GM18526 (cell line): ENCODE results near the gene DNALI1.
A peak's percentile ranks its signal among the peaks of the same experiment; 100 is the strongest.

Experiments
- POLR2A ChIP-seq: IDR thresholded peaks from 3 replicates; pipeline ENCODE4 v1.6.1; 2011; ENCODE audit not compliant: insufficient read length; ENCODE audit errors: extremely low read depth

DNALI1 gene

DNA sequence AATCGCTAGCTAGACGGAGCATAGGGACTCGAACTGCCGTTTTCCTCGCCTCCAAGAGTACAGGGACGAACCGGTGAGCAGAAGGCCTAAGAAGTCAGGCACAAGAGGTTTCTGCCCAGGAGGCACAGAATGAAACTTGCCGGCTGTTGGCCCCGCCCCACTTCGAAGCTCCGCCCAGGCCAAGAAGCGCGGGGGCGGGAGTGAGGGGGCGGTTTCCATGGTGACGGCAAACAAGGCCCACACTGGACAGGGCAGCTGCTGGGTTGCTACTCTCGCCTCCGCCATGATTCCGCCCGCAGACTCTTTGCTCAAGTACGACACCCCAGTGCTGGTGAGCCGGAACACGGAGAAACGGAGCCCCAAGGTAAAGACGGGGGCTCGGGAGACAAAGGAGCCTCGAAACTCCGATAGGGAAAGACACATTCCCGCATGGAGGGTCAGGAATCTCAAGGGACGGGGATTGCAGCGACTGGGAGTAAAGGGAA is at the start of gene DNALI1:
Gene DNALI1, plus strand, starts transcription at position 229 of the 485 bp plus-strand sequence. Its CDS starts 55 bp downstream, at position 284.
- TF ChIP-seq POLR2A: no peak

DNA sequence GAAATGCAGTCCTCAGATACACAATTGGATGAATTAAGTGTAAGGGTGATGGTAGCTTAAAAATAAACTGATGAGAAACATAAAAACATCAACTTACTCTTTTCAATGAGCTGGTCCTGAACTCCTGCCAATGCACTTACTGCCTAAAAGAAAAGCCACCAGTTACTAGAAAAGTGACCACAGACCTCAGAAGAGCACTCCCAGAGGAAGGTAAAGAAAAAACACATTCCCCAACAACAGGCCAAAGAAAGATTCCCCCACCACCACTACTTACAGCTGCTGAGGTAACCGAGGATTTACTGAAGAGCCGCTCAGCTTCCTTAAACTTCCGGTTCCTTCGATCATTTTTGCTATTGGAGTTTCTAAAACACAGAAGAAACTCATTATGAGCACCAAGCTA is 47.6 kb upstream of the DNALI1 start:
- TF ChIP-seq POLR2A: no peak

DNA sequence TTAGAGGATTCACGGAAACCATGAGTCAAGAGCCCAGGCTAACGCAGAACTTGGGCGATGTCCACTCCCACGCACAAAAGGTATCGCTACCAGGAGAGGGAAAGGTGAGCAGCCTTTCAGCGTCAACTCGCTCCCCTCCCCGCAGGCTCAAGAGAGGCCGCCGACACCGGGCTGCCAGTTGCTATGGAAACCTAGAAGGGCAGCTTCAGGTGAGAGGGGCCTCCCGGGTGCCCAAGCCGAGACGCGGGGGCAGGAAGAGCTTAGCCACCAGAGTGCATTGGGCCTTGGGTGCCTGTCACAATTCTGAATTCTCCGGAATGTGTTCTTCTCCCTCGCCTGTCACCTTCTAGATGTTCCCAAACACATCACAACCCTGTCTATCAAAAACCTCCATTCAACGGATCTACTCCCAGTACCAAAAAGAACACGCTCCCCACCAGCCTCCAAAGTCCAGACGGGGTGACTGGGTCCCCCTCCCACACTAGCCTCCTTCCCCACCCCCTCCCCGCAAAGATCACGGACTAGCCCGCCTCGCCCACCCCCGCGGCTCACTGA is 42.9 kb upstream of the DNALI1 start:
- TF ChIP-seq POLR2A: no peak

DNA sequence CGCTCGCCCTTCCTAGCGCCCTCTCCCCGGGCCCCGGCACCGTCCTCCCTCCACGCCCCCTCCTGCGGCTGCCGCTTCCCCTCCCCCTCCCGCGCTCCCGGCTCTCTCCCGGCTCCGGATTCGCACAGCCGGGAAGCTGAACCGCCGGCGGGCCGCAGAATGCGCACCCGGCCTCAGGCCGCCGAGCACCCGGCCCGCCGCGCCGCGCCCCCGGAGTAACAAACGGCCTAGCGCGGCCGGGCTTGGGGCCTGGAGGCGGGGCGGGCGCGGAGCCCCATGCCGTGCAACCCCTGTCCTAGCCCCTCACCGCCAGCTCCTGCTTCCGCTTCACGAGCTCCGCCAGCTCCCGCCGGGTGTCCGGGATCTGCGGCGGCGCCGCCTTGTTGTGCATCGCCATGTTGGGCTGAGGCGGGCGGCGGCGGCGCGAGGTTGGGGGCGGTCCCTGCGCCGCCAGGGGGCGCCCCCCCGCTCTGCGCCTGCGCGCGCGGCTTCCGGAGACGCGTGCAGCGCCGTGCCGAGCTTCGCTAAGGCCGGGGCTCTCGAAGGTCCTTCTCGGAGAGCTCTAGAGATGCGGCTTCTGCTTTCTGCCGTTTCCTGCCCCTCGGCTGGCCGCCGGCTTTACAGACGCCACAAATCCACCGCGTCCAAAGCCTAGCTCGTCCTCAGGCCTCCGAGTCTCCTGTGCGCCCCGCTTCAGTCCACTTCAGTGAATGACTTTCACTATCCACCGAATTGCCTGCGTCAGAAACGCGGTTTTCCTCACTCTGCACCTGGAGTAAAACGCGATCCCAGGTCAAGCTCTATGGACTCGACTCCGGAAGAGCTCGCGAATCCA is 42.2 kb upstream of the DNALI1 start, which contains the start of gene MEAF6:
Gene MEAF6, minus strand, starts transcription at position 417 of the 835 bp plus-strand sequence. Its CDS starts 20 bp downstream, at position 397.
- TF ChIP-seq POLR2A: peak; percentile 89

DNA sequence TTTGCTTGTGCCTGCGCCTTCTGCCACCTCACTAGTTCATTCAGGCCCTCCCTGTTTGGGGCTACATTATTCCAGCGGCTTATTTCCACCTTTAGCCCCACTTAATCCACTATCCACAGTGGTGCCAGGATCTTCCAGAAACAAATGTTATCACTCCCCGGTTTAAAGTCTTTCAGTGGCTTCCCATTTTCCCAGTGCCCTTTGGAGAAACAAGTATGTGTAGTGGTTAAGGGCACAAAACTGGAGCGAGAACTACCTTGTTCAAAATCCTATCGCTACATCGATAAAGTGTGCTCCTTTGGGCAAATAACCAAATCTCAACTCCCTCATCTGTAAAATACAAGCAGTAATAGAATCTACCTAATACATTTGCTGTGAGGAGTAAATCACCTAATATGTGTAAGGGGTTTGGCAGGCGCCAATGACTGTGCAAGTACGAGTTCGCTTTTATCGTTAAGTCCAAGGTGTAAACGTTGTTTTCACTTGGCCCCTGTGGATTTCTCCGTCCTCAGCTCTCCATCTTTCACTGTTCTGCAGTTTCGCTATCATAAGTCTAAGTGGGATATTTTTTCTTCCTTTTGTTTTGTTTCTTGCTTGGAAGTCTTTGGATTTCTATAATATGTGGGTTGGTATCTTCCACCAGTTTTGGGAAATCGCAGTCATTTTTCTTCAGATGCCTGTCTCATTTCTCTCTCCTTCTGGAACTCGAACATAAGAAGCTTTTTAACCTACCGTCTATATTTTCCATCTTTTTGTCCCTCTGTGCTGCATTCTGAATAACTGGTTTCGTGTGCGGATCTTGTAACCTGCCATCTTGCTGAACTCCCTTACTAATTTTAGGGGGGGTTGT is 41.3 kb upstream of the DNALI1 start:
- no peak for TF ChIP-seq POLR2A

DNA sequence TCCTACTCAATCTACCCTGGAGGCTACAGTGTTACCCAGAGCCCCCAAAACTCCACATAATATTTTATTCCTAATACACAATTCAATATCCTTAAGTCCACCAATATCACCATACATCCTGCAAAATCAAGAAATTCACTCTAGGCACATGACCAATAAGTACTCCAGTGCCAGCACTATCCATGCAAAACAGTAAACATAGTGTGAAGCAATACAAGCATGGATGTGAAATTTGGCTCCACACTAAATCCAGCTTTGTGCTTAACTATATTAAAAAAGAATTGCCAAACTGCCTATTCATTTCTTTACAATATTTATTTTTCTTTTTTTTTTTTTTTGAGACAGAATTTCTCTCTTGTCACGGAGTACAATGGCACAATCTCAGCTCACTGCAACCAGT is 39.2 kb upstream of the DNALI1 start:
- no peak for TF ChIP-seq POLR2A

DNA sequence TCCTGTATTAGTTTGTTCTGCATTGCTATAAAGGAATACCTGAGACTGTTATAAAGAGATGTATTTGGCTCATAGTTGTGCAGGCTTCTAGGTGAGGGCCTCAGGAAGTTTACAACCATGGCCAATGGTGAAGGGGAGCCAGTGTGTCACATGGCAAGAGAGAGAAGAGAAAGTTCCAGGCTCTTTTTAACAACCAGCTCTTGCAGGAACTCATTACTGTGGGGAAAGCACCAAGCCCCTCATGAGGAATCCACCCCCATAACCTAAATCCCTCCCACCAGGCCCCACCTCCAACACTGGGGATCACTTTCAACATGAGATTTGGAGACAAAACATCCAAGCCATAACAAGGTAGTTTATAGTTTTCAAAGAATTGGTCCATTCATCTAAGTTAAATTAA is 37.1 kb upstream of the DNALI1 start:
- TF ChIP-seq POLR2A: no peak

DNA sequence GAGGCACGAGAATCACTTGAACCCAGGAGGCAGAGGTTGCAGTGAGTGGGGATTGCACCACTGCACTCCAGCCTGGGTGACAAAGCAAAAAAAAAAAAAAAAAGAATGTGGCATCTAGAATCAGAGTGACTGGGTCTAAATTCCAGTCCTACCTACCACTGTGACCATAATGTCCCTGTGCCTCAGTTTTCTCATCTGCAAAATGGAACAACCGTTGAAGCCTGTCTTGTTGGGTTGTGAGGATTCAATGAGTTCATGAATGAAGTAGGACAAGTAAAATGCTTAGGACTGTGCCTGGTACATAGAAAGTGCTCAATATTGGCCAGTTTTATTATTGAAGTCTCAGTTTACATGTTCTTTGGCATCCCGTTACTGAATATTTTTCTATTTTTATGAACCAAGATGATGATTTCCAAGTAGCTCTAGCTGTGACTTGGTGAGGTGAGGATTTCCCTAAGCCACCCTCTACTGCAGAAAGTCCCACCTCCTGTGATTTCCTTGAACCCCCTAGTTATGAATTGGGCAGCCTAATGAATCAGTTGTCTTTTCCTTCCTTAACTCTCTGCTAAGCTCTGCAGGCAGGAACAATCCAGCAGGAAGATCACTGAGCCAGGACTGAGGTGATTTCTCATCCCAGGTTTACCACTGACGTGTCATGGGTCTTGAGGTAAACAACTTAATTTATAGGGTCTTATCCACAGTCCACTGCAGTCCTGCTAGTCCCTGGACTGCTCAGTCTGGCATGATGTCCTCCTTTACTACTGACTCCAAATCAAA is 23.2 kb upstream of the DNALI1 start:
- no peak for TF ChIP-seq POLR2A

DNA sequence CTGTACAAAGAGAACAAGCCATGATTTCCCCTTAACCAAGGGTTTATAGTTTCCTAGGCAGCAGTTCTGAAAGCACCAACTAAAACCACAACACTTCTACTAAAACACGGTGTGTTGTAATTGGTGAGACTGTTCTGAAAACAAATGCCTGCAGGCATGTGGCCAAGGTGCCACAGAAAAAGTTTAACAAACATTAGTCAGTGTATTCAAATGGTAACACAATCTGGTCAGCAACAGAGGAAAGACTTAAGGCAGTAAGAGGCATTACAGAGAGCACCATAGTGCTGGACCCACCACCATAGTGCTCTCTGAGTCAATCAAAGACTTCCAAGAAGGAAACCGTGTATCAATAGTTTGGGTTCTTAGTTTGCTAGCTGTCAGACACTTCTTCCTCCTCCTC is 19.4 kb upstream of the DNALI1 start:
- no peak for TF ChIP-seq POLR2A

DNA sequence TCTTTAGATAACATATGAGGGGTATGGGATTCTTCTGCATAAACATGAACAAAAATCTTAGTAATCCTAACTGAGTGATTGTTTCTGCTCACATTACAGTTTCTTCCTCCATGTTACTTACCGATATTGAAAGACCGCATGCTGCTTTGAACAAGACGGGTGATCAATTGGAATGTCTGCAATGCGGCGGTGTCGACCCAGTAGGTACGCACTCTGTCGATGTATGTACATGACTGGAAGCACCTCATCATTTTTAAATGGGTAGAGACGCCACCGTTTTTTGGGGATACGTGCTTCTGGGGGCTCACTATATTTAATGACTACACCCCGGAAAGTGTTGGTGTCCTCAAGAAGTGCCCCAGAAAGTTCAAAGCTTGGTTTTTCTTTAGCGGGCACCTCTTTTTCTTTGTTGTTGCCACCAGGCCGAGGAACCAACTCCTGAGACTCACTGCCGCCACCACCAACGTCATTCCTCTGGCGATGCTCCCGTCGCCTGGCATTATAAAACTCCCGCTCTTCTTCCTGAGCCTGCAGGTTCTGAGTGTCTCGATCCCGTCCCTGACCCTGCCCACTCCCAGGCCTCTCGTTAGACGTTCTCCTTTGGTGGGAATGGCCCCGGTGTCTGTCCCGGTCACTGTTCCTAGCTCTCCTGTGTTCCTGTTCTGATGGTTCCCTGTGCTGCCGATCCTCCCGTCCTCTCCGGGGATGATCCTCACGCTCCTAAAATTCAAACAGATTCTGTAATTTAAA is 16.5 kb upstream of the DNALI1 start:
- no peak for TF ChIP-seq POLR2A

DNA sequence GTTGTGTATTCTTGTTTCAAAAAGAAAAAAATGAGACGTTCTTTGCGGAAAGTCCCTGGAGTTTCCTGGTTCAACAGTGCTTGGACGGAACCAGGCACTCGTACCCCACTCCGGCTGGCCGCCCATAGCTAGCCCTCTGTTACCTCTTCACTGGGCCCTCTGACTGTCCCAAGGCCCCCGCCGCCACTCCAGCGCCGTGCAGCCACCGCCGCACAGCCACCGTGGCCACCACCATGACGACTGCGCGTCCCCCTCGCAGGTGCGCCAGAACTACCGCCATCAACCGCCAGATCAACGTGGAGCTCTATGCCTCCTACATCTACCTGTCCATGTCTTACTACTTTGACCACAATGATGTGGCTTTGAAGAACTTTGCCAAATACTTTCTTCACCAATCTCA is 12.2 kb upstream of the DNALI1 start:
- TF ChIP-seq POLR2A: no peak

DNA sequence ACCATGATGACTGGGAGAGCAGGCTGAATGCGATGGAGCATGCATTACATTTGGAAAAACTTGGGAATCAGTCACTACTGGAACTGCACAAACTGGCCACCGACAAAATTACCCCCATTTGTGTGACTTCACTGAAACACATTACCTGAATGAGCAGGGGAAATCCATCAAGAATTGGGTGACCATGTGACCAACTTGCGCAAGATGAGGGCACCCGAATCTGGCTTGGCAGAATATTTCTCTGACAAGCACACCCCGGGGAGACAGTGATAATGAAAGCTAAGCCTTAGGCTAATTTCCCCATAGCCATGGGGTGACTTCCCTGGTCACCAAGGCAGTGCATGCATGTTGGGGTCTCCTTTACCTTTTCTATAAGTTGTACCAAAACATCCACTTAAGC is 11.7 kb upstream of the DNALI1 start:
- TF ChIP-seq POLR2A: no peak

DNA sequence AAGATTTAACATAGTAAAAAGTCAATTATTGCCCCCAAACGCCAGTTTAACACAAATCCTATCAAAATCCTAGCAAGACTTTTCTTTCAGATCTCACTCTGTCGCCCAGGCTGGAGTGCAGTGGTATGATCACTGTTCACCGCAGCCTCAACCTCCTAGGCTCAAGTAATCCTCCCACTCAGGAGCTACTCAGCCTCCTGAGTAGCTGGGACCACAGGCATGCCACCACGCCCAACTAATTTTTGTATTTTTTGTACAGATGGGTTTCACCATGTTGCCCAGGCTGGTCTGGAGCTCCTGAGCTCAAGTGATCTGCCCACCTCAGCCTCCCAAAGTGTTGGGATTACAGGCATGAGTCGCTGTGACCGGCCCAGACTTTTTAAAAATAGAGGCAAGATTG is 7.4 kb upstream of the DNALI1 start:
- TF ChIP-seq POLR2A: no peak

DNA sequence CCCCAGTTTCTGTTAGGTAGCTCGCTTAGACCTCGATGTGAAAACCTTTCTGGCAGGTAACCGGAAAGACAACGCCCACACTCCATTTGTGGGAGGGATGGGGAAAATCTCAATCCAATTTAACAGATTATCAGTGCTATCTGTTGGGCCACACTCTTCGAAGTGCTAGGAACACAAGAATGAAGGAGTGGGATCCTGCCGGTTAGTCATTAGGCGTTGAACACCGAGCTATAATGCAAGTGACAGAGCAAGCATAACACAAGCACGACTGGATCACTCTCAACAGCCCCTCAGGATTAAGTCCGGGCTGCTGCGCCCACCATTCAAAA is 3.2 kb upstream of the DNALI1 start:
- no peak for TF ChIP-seq POLR2A
